ENCODE data around the gene ZBTB1.

- TF ChIP-seq CTCF (IDR thresholded peaks at IDR 0.05): peak in 2 of 6 experiments; percentile 7 to 41
- TF ChIP-seq POLR2A (IDR thresholded peaks at IDR 0.05): peak in 1 of 4 donors; percentile 7
These were observed 36.8 kb downstream of the ZBTB1 start for GRCh38 chr14:64541261-64541971.
